HUES6 (cell line): ENCODE measurements around the gene CAPN14.

Experiments
- H3K27ac ChIP-seq: 2 replicates; pipeline ENCODE4 v1.7.0; 2013; ENCODE audit warnings: low read depth, mild to moderate bottlenecking, low read length, inconsistent platforms
- H3K27me3 ChIP-seq: 2 replicates; pipeline ENCODE4 v1.6.1; 2013; ENCODE audit warnings: low read length; ENCODE audit not compliant: control insufficient read depth, insufficient read depth
- H3K36me3 ChIP-seq: 2 replicates; pipeline ENCODE4 v1.6.1; 2013; ENCODE audit warnings: low read length; ENCODE audit not compliant: control insufficient read depth, insufficient read depth
- H3K4me1 ChIP-seq: 2 replicates; pipeline ENCODE4 v1.6.1; 2013; ENCODE audit warnings: low read length; ENCODE audit not compliant: control insufficient read depth, insufficient read depth
- H3K4me3 ChIP-seq: 2 replicates; pipeline ENCODE4 v1.5.1; 2013; ENCODE audit warnings: low read depth, low read length
- H3K9ac ChIP-seq: one replicate; pipeline ENCODE4 v1.6.1; 2013; ENCODE audit warnings: mild to moderate bottlenecking, low read length
- H3K9me3 ChIP-seq: 2 replicates; pipeline ENCODE4 v1.6.1; 2013; ENCODE audit warnings: low read depth, low read length; ENCODE audit not compliant: control insufficient read depth, insufficient read depth

CAPN14 gene

GRCh38 chr2:31170071-31170698, 47.1 kb downstream of the CAPN14 start:
- Histone ChIP-seq H3K27me3 (0 out of 2 replicates have a peak, but pooled peaks cover 5% of the 10 kb centered on the region), H3K9me3 (no peaks in the 10 kb centered on the region), H3K4me1 (no peaks in the 10 kb centered on the region), H3K36me3 (no peaks in the 10 kb centered on the region), H3K4me3 (no peak overlapping the region), H3K27ac (no peak overlapping the region), H3K9ac (no peak overlapping the region)

GRCh38 chr2:31168291-31168690, 49.0 kb downstream of the CAPN14 start:
- H3K36me3 ChIP-seq = no peaks in the 10 kb centered on the region
- H3K9me3 ChIP-seq = no peaks in the 10 kb centered on the region
- no peak overlapping the region for H3K4me3 ChIP-seq
- H3K27ac ChIP-seq = no peak overlapping the region
- peaks cover 5% of the 10 kb centered on the region; the same call in 1 of the 2 replicates for H3K27me3 ChIP-seq
- no peak overlapping the region for H3K9ac ChIP-seq
- H3K4me1 ChIP-seq = no peaks in the 10 kb centered on the region

GRCh38 chr2:31166925-31167324, 50.4 kb downstream of the CAPN14 start:
- Histone ChIP-seq H3K4me3 (no peak overlapping the region), H3K4me1 (no peaks in the 10 kb centered on the region), H3K36me3 (no peaks in the 10 kb centered on the region), H3K27me3 (peaks cover 5% of the 10 kb centered on the region; the same call in 1 of the 2 replicates), H3K9me3 (no peaks in the 10 kb centered on the region), H3K9ac (no peak overlapping the region), H3K27ac (no peak overlapping the region)

GRCh38 chr2:31163011-31163539, 54.2 kb downstream of the CAPN14 start:
- H3K9ac ChIP-seq = no peak overlapping the region
- H3K9me3 ChIP-seq = no peaks in the 10 kb centered on the region
- H3K27ac ChIP-seq = no peak overlapping the region
- no peak overlapping the region for H3K4me3 ChIP-seq
- H3K27me3 ChIP-seq = no peaks in the 10 kb centered on the region; the same call in 1 of the 2 replicates
- H3K36me3 ChIP-seq = no peaks in the 10 kb centered on the region
- H3K4me1 ChIP-seq = no peaks in the 10 kb centered on the region

- no peak overlapping the region for H3K4me3 ChIP-seq
- no peaks in the 10 kb centered on the region for H3K4me1 ChIP-seq
Measured at GRCh38 chr2:31161637-31162036, 55.7 kb downstream of the CAPN14 start.

GRCh38 chr2:31151501-31151900, 65.8 kb downstream of the CAPN14 start:
- Histone ChIP-seq H3K9me3 (no peaks in the 10 kb centered on the region), H3K36me3 (no peaks in the 10 kb centered on the region), H3K27me3 (no peaks in the 10 kb centered on the region), H3K9ac (no peak overlapping the region), H3K27ac (no peak overlapping the region), H3K4me3 (no peak overlapping the region), H3K4me1 (no peaks in the 10 kb centered on the region)

More at GRCh38 chr2:31161637-31162036, 55.7 kb downstream of the CAPN14 start:
- no peak overlapping the region for H3K27ac ChIP-seq
- H3K36me3 ChIP-seq = no peaks in the 10 kb centered on the region
- no peak overlapping the region for H3K9ac ChIP-seq
- H3K9me3 ChIP-seq = no peaks in the 10 kb centered on the region
- no peaks in the 10 kb centered on the region; the same call in 1 of the 2 replicates for H3K27me3 ChIP-seq

- Histone ChIP-seq H3K27ac (no peak overlapping the region), H3K36me3 (no peaks in the 10 kb centered on the region), H3K4me1 (no peaks in the 10 kb centered on the region), H3K27me3 (no peaks in the 10 kb centered on the region), H3K9me3 (no peaks in the 10 kb centered on the region), H3K4me3 (no peak overlapping the region), H3K9ac (no peak overlapping the region)
Measured at GRCh38 chr2:31150120-31150670, 67.1 kb downstream of the CAPN14 start.

- H3K9me3 ChIP-seq = no peaks in the 10 kb centered on the region
- no peaks in the 10 kb centered on the region for H3K4me1 ChIP-seq
- H3K4me3 ChIP-seq = no peak overlapping the region
- no peak overlapping the region for H3K9ac ChIP-seq
- H3K27ac ChIP-seq = no peak overlapping the region
- H3K36me3 ChIP-seq = no peaks in the 10 kb centered on the region
- no peaks in the 10 kb centered on the region for H3K27me3 ChIP-seq
Measured at GRCh38 chr2:31148514-31148913, 68.8 kb downstream of the CAPN14 start.

- Histone ChIP-seq H3K27ac (no peak overlapping the region), H3K27me3 (no peaks in the 10 kb centered on the region), H3K36me3 (no peaks in the 10 kb centered on the region), H3K9ac (no peak overlapping the region), H3K4me3 (no peak overlapping the region), H3K9me3 (no peaks in the 10 kb centered on the region), H3K4me1 (no peaks in the 10 kb centered on the region)
Measured at GRCh38 chr2:31147645-31148044, 69.7 kb downstream of the CAPN14 start.

GRCh38 chr2:31142110-31142509, 75.2 kb downstream of the CAPN14 start:
- H3K36me3 ChIP-seq = no peaks in the 10 kb centered on the region
- peaks cover 48% of the 10 kb centered on the region for H3K27me3 ChIP-seq
- H3K27ac ChIP-seq = no peak overlapping the region
- no peaks in the 10 kb centered on the region for H3K9me3 ChIP-seq
- H3K9ac ChIP-seq = no peak overlapping the region
- 0 out of 2 replicates have a peak, but pooled peaks cover 2% of the 10 kb centered on the region for H3K4me1 ChIP-seq
- H3K4me3 ChIP-seq = no peak overlapping the region

GRCh38 chr2:31141443-31142085, 75.8 kb downstream of the CAPN14 start:
- Histone ChIP-seq H3K27me3 (peaks cover 53% of the 10 kb centered on the region), H3K36me3 (no peaks in the 10 kb centered on the region), H3K4me3 (no peak overlapping the region), H3K4me1 (peaks cover 7% of the 10 kb centered on the region; the same call in 1 of the 2 replicates), H3K9me3 (no peaks in the 10 kb centered on the region), H3K27ac (no peak overlapping the region), H3K9ac (no peak overlapping the region)
